SK-N-SH (cell line): ENCODE measurements around the gene SCML2. TPM values are rescaled to one million over a fixed set of nuclear protein-coding genes. Genes with fewer than 3 reads are reported as not detected.
"Not testable (repeated sequence)": the region's sequence is repeated elsewhere in the genome, so short reads cannot be mapped to it uniquely, and the experiment has no call there.

ENCODE experiments used
- CTCF ChIA-PET: fragments of 300-600, 350-600 bp; formaldehyde crosslinking; extraction: SDS; loops from one replicate; lab custom pipeline; 2021; lab: Yijun Ruan, JAX
- POLR2A ChIA-PET: fragments of 350-600 bp; sonication (Branson Sonifier 250); formaldehyde crosslinking; extraction: SDS; loops from one replicate; lab custom pipeline; 2020; ENCODE audit warnings: antibody characterized with exemption, inconsistent platforms; lab: Yijun Ruan, JAX
- DNase-seq: peaks from one replicate; pipeline ENCODE4 v3.0.0; 2012
- H2AFZ ChIP-seq: fragments of 200-600 bp; sonication (generic); 2 replicates; pipeline ENCODE4 v1.8.1; 2016; ENCODE audit warnings: antibody characterized with exemption, mild to moderate bottlenecking, low read depth
- H3F3A ChIP-seq: fragments of 200-600 bp; sonication (generic); replicated peaks from 2 replicates; pipeline ENCODE3; 2016; ENCODE audit warnings: antibody characterized with exemption, mild to moderate bottlenecking; ENCODE audit not compliant: insufficient read depth
- H3K27ac ChIP-seq, 2 experiments: fragments of 200-500 bp in 1 of 2; fragments of 200-600 bp in 1 of 2; sonication (Bioruptor generic) in 1 of 2; sonication (generic), shearing (Covaris generic) in 1 of 2; 2 replicates each; pipeline versions ENCODE4 v1.5.1 to v1.6.1; 2014 to 2016; ENCODE audit warnings: low read depth in 2 of 2, inconsistent platforms in 1 of 2, low read length in 1 of 2, mild to moderate bottlenecking in 1 of 2, mixed read lengths in 1 of 2
- H3K27me3 ChIP-seq: fragments of 200-600 bp; sonication (generic), shearing (Covaris generic); 2 replicates; pipeline ENCODE4 v1.6.1; 2016; ENCODE audit warnings: mixed run types; ENCODE audit not compliant: insufficient read depth
- H3K36me3 ChIP-seq, 2 experiments: fragments of 200-500 bp in 1 of 2; fragments of 200-600 bp in 1 of 2; sonication (Bioruptor generic) in 1 of 2; sonication (generic) in 1 of 2; replicated peaks in 1 of 2; 2 replicates each; pipeline versions ENCODE3 to v1.5.1; 2014 to 2016; ENCODE audit warnings: low read length in 1 of 2, mild to moderate bottlenecking in 1 of 2; ENCODE audit not compliant: insufficient read depth in 2 of 2, control insufficient read depth in 1 of 2
- H3K4me1 ChIP-seq, 2 experiments: fragments of 200-500 bp in 1 of 2; fragments of 200-600 bp in 1 of 2; sonication (Bioruptor generic) in 1 of 2; sonication (generic), shearing (Covaris generic) in 1 of 2; 2 replicates each; pipeline versions ENCODE4 v1.5.1 to v1.6.1; 2014 to 2016; ENCODE audit warnings: low read depth in 1 of 2, low read length in 1 of 2, mixed run types in 1 of 2; ENCODE audit not compliant: insufficient read depth in 2 of 2, control insufficient read depth in 1 of 2
- H3K4me2 ChIP-seq: fragments of 200-600 bp; sonication (generic), shearing (Covaris generic); 2 replicates; pipeline ENCODE4 v1.6.1; 2017; ENCODE audit warnings: mixed run types
- H3K4me3 ChIP-seq, 2 experiments: fragments of 200-500 bp in 1 of 2; fragments of 200-600 bp in 1 of 2; sonication (Bioruptor generic) in 1 of 2; sonication (generic), shearing (Covaris generic) in 1 of 2; 2 replicates each; pipeline versions ENCODE4 v1.5.1 to v1.8.1; 2014 to 2016; ENCODE audit warnings: low read depth in 2 of 2, inconsistent platforms in 1 of 2, low read length in 1 of 2, mild to moderate bottlenecking in 1 of 2, mixed read lengths in 1 of 2, moderate library complexity in 1 of 2
- H3K79me2 ChIP-seq: fragments of 200-600 bp; sonication (generic); 2 replicates; pipeline ENCODE4 v1.8.1; 2017; ENCODE audit warnings: mild to moderate bottlenecking; ENCODE audit not compliant: insufficient read depth
- H3K9ac ChIP-seq: fragments of 200-600 bp; sonication (generic); 2 replicates; pipeline ENCODE4 v1.6.1; 2017; ENCODE audit warnings: mixed run types
- H3K9me2 ChIP-seq: fragments of 200-600 bp; sonication (generic); 2 replicates; pipeline ENCODE4 v1.6.1; 2017; ENCODE audit warnings: mixed run types
- H3K9me3 ChIP-seq: fragments of 200-600 bp; sonication (generic); 2 replicates; pipeline ENCODE4 v1.6.1; 2017; ENCODE audit warnings: mixed run types, mild to moderate bottlenecking, moderate library complexity
- H4K20me1 ChIP-seq: fragments of 200-600 bp; sonication (generic); 2 replicates; pipeline ENCODE4 v1.6.1; 2017; ENCODE audit warnings: mild to moderate bottlenecking, mixed run types; ENCODE audit not compliant: insufficient read depth
- ELF1 ChIP-seq: IDR thresholded peaks from 2 replicates; pipeline ENCODE4 v1.4.0; 2012
- EZH2phosphoT487 ChIP-seq: fragments of 200-600 bp; sonication (generic); IDR thresholded peaks from 2 replicates; pipeline ENCODE4 v1.6.1; 2017; ENCODE audit warnings: low read depth, mixed run types, mild to moderate bottlenecking, antibody characterized with exemption, moderate library complexity, borderline replicate concordance
- GATA2 ChIP-seq: sonication (generic); formaldehyde crosslinking; IDR thresholded peaks from 2 replicates; pipeline ENCODE4 v1.5.0; 2020; ENCODE audit warnings: mild to moderate bottlenecking, missing genetic modification reagents
- NFIC ChIP-seq: IDR thresholded peaks from 2 replicates; pipeline ENCODE4 v1.4.0; 2012; ENCODE audit warnings: borderline replicate concordance
- NRF1 ChIP-seq: IDR thresholded peaks from 2 replicates; pipeline ENCODE4 v1.6.1; 2012; ENCODE audit warnings: low read depth, mild to moderate bottlenecking, low read length
- POLR2AphosphoS5 ChIP-seq: IDR thresholded peaks from 2 replicates; pipeline ENCODE4 v1.6.1; 2012; ENCODE audit warnings: low read depth, low read length
- RAD21 ChIP-seq: IDR thresholded peaks from 2 replicates; pipeline ENCODE4 v1.6.1; 2012; ENCODE audit warnings: mild to moderate bottlenecking, low read length
- SIN3A ChIP-seq: IDR thresholded peaks from 2 replicates; pipeline ENCODE4 v1.6.1; 2012; ENCODE audit warnings: low read depth, mild to moderate bottlenecking, low read length, moderate library complexity, borderline replicate concordance
- SMC3 ChIP-seq: IDR thresholded peaks from 2 replicates; pipeline ENCODE4 v1.6.1; 2012; ENCODE audit warnings: low read depth, low read length, improper control_type of control experiment
- TCF12 ChIP-seq: IDR thresholded peaks from 2 replicates; pipeline ENCODE4 v1.4.0; 2012
- YY1 ChIP-seq: IDR thresholded peaks from 2 replicates; pipeline ENCODE4 v1.4.0; 2012; ENCODE audit warnings: low read depth, mild to moderate bottlenecking
- WGBS: methylation state at CpG from one replicate; pipeline ENCODE4 v1.1.6; 2017; ENCODE audit warnings: low lambda C conversion rate; 5-methylcytosine and 5-hydroxymethylcytosine counted together
- polyA plus RNA-seq, 3 experiments: library from polyadenylated mRNA; depleted of rRNA; stranded (reverse); fragments of >200 nt; gene quantifications; 2 replicates each; pipeline ENCODE4 v1.2.3, GENCODE V29; 2012
- TF ChIP-seq, protein P1 (sequence below): fragments of 150-350 bp; IDR thresholded peaks from 2 replicates; pipeline ENCODE4 v1.6.1; 2016; ENCODE audit warnings: mild to moderate bottlenecking, low read depth, low read length
- TF ChIP-seq, protein P2 (sequence below): IDR thresholded peaks from 2 replicates; pipeline ENCODE4 v1.6.1; 2012; ENCODE audit warnings: mild to moderate bottlenecking, low read depth, low read length, moderate library complexity

Gene SCML2
- polyA plus RNA-seq, 1 of the 3 experiments (the other 2 are of a cell fraction), result 3.2 TPM

DNA sequence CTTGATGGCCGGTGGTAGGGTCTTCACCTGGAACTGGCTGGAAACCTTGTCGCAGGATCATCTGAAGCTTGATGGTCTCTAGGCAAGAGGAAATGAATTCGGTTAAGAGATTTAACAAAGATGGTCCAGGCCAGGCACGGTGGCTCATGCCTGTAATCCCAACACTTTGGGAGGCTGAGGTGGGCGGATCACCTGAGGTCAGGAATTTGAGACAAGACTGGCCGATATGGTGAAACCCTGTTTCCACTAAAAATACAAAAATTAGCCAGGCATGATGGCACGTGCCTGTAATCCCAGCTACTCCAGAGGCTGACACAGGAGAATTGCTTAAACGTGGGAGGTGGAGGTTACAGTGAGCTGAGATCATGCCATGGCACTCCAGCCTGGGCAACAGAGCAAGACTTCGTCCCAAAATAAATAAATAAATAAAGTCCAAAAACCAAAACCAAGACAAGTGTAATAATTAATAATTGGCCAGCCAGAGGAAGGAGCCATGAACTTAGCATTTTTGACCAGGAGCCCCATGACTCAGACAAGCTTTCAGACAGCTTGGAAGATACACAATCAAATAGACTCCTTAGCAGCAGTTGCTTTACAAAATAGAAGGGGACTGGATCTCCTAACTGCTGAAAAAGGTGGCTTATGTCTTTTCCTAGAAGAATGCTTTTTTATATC, 20.8 kb upstream of the SCML2 start:
- H3K27ac ChIP-seq, H3K9me3 ChIP-seq, H3K4me3 ChIP-seq, H3K79me2 ChIP-seq, H3K4me2 ChIP-seq, H3F3A ChIP-seq, H3K4me1 ChIP-seq, H3K9me2 ChIP-seq, H2AFZ ChIP-seq, CTCF ChIA-PET, DNase-seq, H3K36me3 ChIP-seq, POLR2A ChIA-PET, H3K27me3 ChIP-seq, H4K20me1 ChIP-seq, H3K9ac ChIP-seq: not testable (repeated sequence)
- 42% methylated on average over 9 of the region's 9 CpGs for WGBS

DNA sequence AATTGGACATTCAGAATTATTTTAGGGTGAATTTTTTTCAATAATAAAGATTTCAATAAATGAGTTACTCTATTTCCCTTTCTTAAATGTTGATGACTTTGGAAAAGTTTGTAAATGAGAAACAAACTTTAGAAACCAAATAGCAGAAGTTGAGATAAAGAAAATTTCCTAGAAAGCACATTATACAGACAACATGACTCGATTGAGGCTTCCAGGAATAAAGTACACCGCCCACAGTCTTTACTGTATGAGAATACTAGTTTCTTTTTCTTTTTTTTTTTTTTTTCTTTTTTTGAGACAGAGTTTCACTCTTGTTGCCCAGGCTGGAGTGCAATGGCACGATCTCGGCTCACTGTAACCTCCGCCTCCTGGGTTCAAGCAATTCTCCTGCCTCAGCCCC, 14.6 kb upstream of the SCML2 start:
- H3K79me2 ChIP-seq, H3K36me3 ChIP-seq, H3K9ac ChIP-seq, CTCF ChIA-PET, H3K9me3 ChIP-seq, H3K4me3 ChIP-seq, H3F3A ChIP-seq, H3K27ac ChIP-seq, H4K20me1 ChIP-seq, H3K4me2 ChIP-seq, H3K9me2 ChIP-seq, H3K27me3 ChIP-seq, H3K4me1 ChIP-seq, DNase-seq, H2AFZ ChIP-seq: not testable (repeated sequence)
- WGBS, result 49% methylated on average over 5 of the region's 5 CpGs
- POLR2A ChIA-PET, result interaction anchor here (0.6 kb wide), 1 partner anchor 14 kb away, joined by 3 read pairs; no protein-coding TSS in a partner anchor

DNA sequence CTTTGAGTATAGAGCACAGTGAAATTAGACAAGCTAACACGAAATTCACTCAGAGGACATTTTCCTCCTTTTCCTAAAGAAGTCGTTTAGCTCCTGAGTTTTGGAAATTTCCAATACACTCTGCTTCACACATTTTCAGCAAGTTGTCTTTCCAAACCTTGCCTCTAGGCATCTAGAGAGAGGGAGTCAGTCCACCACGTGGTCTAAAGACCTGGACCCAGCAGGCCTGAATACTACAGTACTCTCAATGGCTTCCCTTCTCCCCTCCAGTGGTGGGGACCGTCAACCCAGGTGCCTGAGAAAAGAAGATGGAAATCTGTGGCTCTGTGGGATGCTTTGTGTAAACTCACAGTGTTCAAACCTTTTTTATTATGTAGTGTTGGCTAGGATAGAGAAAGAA, 13.9 kb upstream of the SCML2 start:
- no peaks in the 10 kb centered on the region for H3K4me1 ChIP-seq
- WGBS, result 21% methylated on average over 4 of the region's 4 CpGs
- no peak overlapping the region for H3K4me2 ChIP-seq
- no peaks in the 10 kb centered on the region for H3K79me2 ChIP-seq
- H3F3A ChIP-seq, result no peaks in the 10 kb centered on the region
- TF ChIP-seq, protein P1, sequence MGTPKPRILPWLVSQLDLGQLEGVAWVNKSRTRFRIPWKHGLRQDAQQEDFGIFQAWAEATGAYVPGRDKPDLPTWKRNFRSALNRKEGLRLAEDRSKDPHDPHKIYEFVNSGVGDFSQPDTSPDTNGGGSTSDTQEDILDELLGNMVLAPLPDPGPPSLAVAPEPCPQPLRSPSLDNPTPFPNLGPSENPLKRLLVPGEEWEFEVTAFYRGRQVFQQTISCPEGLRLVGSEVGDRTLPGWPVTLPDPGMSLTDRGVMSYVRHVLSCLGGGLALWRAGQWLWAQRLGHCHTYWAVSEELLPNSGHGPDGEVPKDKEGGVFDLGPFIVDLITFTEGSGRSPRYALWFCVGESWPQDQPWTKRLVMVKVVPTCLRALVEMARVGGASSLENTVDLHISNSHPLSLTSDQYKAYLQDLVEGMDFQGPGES, result no peak
- TF ChIP-seq POLR2AphosphoS5, result no peak
- TF ChIP-seq NFIC, result no peak
- TF ChIP-seq YY1, result no peak
- TF ChIP-seq SIN3A, result no peak
- no peak for TF ChIP-seq EZH2phosphoT487
- no peak for TF ChIP-seq RAD21
- no peak for TF ChIP-seq GATA2 (CRISPR knock-in tag)
- no peak for TF ChIP-seq ELF1
- TF ChIP-seq SMC3, result no peak
- TF ChIP-seq, protein P2, sequence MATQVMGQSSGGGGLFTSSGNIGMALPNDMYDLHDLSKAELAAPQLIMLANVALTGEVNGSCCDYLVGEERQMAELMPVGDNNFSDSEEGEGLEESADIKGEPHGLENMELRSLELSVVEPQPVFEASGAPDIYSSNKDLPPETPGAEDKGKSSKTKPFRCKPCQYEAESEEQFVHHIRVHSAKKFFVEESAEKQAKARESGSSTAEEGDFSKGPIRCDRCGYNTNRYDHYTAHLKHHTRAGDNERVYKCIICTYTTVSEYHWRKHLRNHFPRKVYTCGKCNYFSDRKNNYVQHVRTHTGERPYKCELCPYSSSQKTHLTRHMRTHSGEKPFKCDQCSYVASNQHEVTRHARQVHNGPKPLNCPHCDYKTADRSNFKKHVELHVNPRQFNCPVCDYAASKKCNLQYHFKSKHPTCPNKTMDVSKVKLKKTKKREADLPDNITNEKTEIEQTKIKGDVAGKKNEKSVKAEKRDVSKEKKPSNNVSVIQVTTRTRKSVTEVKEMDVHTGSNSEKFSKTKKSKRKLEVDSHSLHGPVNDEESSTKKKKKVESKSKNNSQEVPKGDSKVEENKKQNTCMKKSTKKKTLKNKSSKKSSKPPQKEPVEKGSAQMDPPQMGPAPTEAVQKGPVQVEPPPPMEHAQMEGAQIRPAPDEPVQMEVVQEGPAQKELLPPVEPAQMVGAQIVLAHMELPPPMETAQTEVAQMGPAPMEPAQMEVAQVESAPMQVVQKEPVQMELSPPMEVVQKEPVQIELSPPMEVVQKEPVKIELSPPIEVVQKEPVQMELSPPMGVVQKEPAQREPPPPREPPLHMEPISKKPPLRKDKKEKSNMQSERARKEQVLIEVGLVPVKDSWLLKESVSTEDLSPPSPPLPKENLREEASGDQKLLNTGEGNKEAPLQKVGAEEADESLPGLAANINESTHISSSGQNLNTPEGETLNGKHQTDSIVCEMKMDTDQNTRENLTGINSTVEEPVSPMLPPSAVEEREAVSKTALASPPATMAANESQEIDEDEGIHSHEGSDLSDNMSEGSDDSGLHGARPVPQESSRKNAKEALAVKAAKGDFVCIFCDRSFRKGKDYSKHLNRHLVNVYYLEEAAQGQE, result no peak
- TF ChIP-seq NRF1, result no peak
- TF ChIP-seq TCF12, result no peak
- no peaks in the 10 kb centered on the region for H3K9me2 ChIP-seq
- no peaks in the 10 kb centered on the region for H3K36me3 ChIP-seq
- no peaks in the 10 kb centered on the region for H3K9me3 ChIP-seq
- no peak overlapping the region for H3K27ac ChIP-seq
- DNase-seq, result no peak
- peaks cover 4% of the 10 kb centered on the region; the same call in 1 of the 2 replicates for H3K27me3 ChIP-seq
- H3K9ac ChIP-seq, result no peak overlapping the region
- ChIA-PET CTCF (interaction anchor here (0.6 to 1.0 kb wide), 2 partner anchors 10 to 965 kb away, joined by 3 to 4 read pairs; no protein-coding TSS in a partner anchor), POLR2A (interaction anchor here (0.6 kb wide), 1 partner anchor 14 kb away, joined by 3 read pairs; no protein-coding TSS in a partner anchor)
- no peak overlapping the region for H2AFZ ChIP-seq
- no peak overlapping the region for H3K4me3 ChIP-seq
- no peaks in the 10 kb centered on the region for H4K20me1 ChIP-seq
